PFSK-1 (cell line): ENCODE results near the gene ACP1.

Experiments
- FOXP2 ChIP-seq: optimal IDR thresholded peaks from 2 replicates; pipeline ENCODE3; 2011; ENCODE audit warnings: borderline replicate concordance, control low read depth, inconsistent platforms; ENCODE audit not compliant: insufficient read depth; ENCODE audit errors: extremely low read length, extremely low read depth
- POLR2AphosphoS5 ChIP-seq: IDR thresholded peaks from 2 replicates; pipeline ENCODE4 v1.6.1; 2012; ENCODE audit warnings: low read depth, mild to moderate bottlenecking, control low read depth, low read length, moderate library complexity
- REST ChIP-seq, 2 experiments: IDR thresholded peaks; 2 replicates each; pipeline versions ENCODE4 v1.6.1 to v1.8.0; 2011 to 2012; ENCODE audit warnings: low read depth in 2 of 2, low read length in 2 of 2, control low read depth in 1 of 2, inconsistent platforms in 1 of 2, mild to moderate bottlenecking in 1 of 2, moderate library complexity in 1 of 2; ENCODE audit not compliant: insufficient read depth in 1 of 2
- SIN3A ChIP-seq: IDR thresholded peaks from 2 replicates; pipeline ENCODE4 v1.6.1; 2012; ENCODE audit warnings: mild to moderate bottlenecking, low read length, moderate library complexity, borderline replicate concordance; ENCODE audit not compliant: insufficient read depth
- TAF1 ChIP-seq: IDR thresholded peaks from 2 replicates; pipeline ENCODE4 v1.6.1; 2012; ENCODE audit warnings: low read length, control low read depth, borderline replicate concordance; ENCODE audit not compliant: insufficient read depth

ACP1 gene

GRCh38 chr2:263022-263738 is 1.6 kb upstream of the ACP1 start:
- TF ChIP-seq POLR2AphosphoS5 (no peak), SIN3A (no peak)

GRCh38 chr2:263774-264492 is 814 bp upstream of the ACP1 start, which contains the start of gene SH3YL1:
Gene SH3YL1 (minus strand): TSS chr2:264032. CDS start chr2:263984, 48 bp downstream.
- TF ChIP-seq FOXP2 (no peak), POLR2AphosphoS5 (no peak), TAF1 (no peak), SIN3A (no peak), REST (IDR thresholded peaks at IDR 0.05; ENCODE audit: insufficient read depth in 1 of 2, low read depth in 2 of 2, low read length in 2 of 2) (no peak)

- TF ChIP-seq FOXP2 (no peak), SIN3A (no peak), TAF1 (no peak)
Observed at GRCh38 chr2:268323-268722, 3.6 kb downstream of the ACP1 start.

GRCh38 chr2:269356-270030 is 4.7 kb downstream of the ACP1 start:
- TF ChIP-seq SIN3A (no peak), FOXP2 (no peak), POLR2AphosphoS5 (no peak), TAF1 (no peak), REST (IDR thresholded peaks at IDR 0.05; ENCODE audit: insufficient read depth in 1 of 2, low read depth in 2 of 2, low read length in 2 of 2) (no peak)

- TF ChIP-seq TAF1 (no peak), FOXP2 (no peak), POLR2AphosphoS5 (no peak), SIN3A (no peak), REST (IDR thresholded peaks at IDR 0.05; ENCODE audit: insufficient read depth in 1 of 2, low read depth in 2 of 2, low read length in 2 of 2) (no peak)
Observed at GRCh38 chr2:270861-271260, 6.1 kb downstream of the ACP1 start.

GRCh38 chr2:271917-272316 is 7.2 kb downstream of the ACP1 start:
- no peak for TF ChIP-seq FOXP2
- no peak for TF ChIP-seq SIN3A
- no peak for TF ChIP-seq REST (IDR thresholded peaks at IDR 0.05; ENCODE audit: insufficient read depth in 1 of 2, low read depth in 2 of 2, low read length in 2 of 2)
- no peak for TF ChIP-seq TAF1
- no peak for TF ChIP-seq POLR2AphosphoS5
